Measurements from ENCODE around the gene CPB2.

CPB2 gene

DNA sequence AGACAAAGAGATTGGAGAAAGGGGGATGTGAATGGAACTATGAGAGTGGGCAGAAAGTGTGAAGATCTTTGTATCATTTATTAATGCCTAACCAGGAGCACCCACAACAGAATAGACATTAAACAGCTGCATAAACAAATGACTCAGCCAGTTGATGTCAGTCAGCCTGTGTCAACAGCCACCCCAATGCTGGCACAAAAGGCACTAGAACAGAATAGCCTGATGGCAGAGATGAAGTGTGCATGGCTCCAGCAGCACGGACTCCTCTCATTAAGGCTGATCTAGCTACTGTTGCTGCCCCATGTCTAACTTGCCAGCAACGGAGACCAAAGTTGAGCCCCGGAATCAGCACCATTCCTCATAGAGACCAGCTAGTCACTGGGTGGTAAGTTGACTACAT is 7.8 kb downstream of the CPB2 start:
- no peak for DNase-seq

DNA sequence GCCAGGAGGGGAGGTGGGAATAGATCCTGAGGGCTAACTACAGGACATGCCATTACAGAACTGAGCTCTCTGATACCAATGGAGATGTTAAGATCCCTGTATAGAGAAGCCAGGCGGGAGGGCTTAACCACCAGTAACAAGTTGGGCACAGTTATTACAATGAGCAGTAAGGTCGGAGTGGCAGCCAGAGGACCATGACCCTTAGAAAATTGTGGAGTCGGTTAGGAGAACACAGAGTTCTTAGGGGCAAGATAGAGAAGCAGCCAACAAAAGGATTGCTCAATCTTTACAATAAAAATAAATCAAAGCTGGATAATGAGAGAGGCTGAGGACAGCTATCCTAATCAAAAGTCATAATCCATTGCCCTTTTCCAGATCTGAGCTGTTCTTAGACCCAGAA is 10.4 kb downstream of the CPB2 start:
- no peak for DNase-seq

GRCh38 chr13:46088821-46089562 is 15.8 kb downstream of the CPB2 start:
- DNase-seq, result no peak

DNA sequence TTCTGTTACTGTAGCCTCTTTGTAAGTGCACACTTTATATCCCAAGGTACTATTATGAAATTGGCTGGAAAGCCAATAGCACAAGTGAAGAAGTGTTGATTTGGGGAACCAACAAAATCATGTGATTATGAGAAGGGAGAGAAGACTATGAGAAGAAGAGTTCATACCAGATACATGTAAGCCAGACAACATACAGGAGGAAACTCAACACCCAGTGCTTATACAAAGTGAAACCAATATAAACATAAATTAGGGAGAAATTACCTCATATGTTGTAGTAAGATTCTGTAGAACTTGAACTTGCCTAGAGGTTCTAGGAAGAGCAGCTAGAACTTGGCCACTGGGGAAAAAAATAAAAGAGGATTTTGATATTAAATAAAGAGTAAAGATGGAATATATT is 17.4 kb downstream of the CPB2 start:
- no peak for DNase-seq

DNA sequence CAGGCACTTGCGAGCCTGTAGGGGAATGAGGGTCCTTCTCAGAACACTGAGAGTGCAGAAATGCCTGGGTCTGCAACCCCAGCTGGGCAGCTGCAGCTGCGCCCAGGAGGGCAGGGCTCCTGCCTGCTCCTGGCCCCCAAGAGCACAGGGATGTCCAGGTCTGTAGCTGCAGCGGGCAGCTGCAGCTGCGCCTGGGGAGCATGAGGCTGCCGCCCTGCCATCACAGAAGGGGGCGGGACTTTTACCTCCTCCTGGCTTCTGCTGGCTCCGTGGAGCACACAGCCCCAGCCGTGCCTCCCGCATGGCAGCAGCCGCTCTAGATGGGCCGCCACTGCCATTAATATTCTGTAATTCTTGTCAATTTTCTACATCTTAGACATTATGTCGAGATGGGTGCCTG is 17.8 kb downstream of the CPB2 start:
- DNase-seq, result no peak

GRCh38 chr13:46086421-46086922 is 18.4 kb downstream of the CPB2 start:
- DNase-seq, result no peak

GRCh38 chr13:46085737-46086136 is 19.1 kb downstream of the CPB2 start:
- DNase-seq, result no peak

- DNase-seq, result no peak
Measured at GRCh38 chr13:46082324-46082723, 22.5 kb downstream of the CPB2 start.

DNA sequence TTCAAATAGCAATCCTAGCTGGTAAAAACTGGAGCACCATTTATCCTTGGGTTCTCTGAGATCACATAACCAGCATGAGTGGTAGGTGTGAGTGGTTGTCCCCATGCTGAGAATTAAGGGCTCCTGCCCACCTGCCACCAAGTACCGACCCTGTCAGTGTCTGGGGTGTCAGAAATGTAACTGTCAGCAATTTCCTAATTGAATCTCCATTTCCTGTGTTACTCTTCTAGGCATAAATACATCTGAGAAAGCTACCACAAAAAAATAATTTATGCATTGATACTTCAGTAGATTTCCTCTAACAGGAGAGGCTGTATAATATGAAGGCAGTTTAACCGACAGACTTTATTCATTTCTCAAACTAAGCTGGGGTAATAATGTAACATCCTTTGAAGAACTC is 25.1 kb downstream of the CPB2 start:
- DNase-seq, result no peak

GRCh38 chr13:46077265-46077664 is 27.6 kb downstream of the CPB2 start:
- DNase-seq, result no peak

GRCh38 chr13:46076827-46077226 is 28.0 kb downstream of the CPB2 start:
- no peak for DNase-seq

DNA sequence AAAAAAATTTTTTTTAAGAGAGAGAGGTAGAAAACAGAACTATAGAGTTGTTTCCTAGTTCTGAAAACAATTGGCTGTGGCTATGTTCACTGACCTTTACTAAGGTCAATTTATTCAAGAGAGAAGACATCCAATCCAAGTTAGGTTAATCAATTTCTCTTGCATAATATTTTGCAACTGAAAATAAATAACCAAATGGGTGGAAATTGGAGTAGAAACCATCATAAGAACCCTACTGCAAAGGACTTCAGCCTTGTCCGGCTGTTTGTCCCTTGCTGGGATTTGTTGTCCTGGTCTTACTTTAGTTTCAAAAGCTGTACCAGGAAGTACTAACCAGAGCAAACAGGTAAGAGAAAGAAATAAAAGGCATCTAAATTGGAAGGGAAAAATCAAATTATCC is 29.0 kb downstream of the CPB2 start:
- DNase-seq, result no peak

DNA sequence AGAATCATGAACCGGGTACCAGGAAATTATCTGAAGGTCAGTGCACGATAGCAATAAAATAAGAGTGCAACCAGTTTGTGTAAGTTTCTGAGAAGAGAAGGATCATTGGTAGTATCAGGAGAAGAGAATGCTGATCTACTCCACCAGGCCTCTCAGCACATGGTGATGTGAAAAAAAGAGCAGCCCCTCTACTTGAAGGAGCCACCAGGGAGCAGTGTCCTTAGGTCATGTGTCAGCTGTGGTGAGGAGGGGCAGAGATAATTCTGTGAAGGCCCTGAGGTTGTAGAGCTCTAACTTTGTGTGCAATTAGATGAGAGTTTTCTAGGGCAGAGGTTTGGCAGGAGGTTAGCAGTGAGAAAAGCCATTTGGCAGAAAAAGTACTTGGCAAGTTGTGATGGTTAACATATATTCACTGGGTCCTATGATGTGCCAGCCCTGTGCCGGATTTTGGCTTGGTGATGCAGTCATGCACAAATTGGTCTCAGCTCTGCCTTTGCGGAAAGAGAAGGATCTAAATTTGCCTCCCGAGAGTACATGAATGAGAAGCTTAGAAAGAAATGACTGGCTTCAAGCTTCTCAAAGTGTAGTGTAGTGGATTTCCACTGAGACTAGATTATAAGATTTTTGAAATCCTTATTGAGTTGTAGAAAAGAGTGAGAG is 33.1 kb downstream of the CPB2 start:
- no peak for DNase-seq

DNA sequence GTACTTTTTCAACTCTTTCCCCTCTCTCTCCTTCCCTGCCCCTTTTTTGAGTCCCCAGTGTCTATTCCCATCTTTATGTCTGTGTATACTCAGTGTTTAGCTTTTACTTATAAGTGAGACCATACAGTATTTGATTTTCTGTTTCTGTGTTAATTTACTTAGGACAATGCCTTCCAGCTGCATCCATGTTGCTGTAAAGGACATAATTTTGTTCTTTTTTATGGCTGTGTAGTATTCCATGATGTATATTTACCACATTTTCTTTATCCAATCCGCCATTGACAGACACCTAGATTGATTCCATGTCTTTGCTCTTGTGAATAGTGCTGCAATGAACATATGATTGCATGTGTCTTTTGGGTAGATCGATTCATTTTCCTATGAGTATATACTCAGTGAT is 41.5 kb downstream of the CPB2 start:
- DNase-seq, result no peak

GRCh38 chr13:46062185-46062584 is 42.6 kb downstream of the CPB2 start:
- DNase-seq, result peak; percentile 82

GRCh38 chr13:46059405-46059804 is 45.4 kb downstream of the CPB2 start:
- no peak for DNase-seq

GRCh38 chr13:46058268-46058667 is 46.6 kb downstream of the CPB2 start:
- DNase-seq, result no peak

DNA sequence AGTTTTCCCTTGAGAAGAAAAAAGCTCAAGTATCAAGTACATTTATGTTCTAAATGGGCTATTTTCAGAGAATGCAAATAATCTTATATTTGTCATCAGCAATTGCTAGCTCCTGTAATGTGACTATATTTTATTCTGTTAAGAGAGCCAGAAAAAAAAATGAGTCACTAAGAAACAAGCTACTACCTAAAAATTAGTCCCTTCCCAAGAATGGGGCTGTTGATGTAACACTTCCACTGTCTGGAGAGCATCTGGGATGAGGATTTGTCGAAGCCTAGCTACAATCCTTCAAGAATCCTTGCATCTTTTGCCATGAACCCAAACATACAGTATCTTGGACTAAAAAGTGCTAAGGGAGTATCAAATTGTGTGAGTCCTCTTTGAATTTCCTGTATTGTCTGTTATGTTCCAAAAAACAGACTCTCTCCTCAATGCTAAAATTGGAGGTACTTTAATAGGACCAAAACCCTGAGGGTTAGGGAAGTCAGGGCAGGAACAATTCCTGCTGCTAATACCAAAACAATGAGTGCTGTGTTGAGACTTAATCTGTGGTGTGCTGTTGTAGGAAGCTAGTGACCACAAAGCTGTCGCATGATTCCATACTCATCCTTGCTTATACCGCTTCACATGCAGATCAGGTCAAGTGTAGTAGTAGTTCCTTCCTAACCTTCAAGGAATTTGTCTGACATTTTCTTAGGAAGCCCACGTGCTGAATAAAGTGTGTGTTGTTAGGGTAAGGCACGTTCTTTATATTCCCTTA is 47.4 kb downstream of the CPB2 start:
- DNase-seq, result peak; percentile 48

GRCh38 chr13:46053162-46054012 is 51.4 kb downstream of the CPB2 start:
- no peak for DNase-seq

DNA sequence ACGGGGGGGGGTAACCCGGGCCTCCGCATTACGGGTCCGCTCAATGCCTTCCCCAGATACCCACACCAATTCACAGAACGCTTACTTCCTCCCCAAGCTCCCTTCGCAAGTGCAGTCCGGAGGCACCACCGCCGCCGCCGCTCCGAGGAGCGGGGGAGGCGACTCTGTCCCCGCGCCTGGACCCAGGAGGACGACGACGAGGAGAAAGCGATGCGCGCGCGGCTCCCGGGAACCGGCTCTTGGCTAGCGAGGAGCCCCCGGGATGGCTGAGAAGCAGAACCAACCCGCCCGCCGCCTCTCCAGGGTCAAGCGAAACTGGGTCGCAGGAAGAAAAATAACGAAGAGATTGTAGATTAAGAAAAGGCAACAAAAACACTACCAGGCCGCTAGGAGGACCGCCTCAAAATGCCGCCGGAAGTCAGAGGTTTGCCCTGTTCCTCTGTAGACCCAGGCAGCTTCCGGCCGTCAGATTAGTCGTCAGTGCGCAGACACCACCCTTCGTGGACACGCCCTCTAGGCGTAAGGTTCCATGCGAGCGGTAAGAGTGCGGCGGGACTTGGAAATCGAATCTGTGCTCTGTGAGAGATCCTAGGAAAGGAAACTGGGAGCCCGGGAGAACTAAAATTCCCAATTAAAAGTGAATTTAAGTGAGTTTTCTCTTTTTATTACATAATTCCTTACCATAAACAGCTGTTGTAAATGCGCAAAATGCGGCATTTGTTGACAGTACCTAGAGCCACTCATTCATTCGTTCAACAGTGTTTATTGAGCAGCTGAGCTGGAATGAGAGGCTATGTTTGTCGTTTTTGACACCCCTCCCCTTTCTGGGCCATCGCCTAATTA is 52.3 kb downstream of the CPB2 start, which contains the start of gene ZC3H13:
ZC3H13 (minus strand) TSS at position 428 of the 843 bp plus-strand sequence. CDS start 7,239 bp downstream, outside the sequence.
- peak; percentile 97 for DNase-seq

GRCh38 chr13:46051968-46052318 is 52.9 kb downstream of the CPB2 start:
- DNase-seq, result no peak

DNA sequence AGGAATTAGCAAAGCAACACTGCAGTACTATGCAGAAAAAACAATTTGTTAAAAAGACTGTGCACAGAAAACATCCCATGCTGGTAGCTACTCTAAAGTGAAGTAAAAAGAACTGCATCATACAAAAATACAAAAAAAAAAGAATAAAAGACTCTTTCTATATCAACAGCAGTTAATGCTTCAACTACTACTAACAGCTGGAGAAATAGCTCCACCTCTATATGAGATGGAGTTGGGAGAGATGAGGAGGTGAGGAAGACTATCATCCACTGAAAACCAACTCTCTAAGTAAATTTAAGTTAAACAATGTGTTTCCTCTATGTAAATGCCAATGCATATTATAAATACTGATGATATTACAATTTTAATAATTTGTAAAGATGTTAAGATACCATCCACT is 54.1 kb downstream of the CPB2 start:
- DNase-seq, result no peak
